Skin epidermis (tissue), 12 donors: ENCODE measurements around the gene VWA5B1.
"Not testable (repeated sequence)": the region's sequence is repeated elsewhere in the genome, so short reads cannot be mapped to it uniquely, and the experiment has no call there.

Source experiments
- H3K27ac ChIP-seq, 21 experiments: fragments of 200-600 bp; sonication (generic) in 11 of 21; one replicate each; pipeline ENCODE4 v1.5.0; 2020; ENCODE audit warnings: mild to moderate bottlenecking in 3 of 21, inconsistent platforms in 2 of 21, moderate library complexity in 2 of 21
- H3K4me3 ChIP-seq, 7 experiments: fragments of 200-600 bp; sonication (generic) in 2 of 7; one replicate each; pipeline ENCODE4 v1.5.0; 2020; ENCODE audit warnings: inconsistent platforms in 2 of 7, mild to moderate bottlenecking in 2 of 7, moderate library complexity in 1 of 7

VWA5B1 gene

DNA sequence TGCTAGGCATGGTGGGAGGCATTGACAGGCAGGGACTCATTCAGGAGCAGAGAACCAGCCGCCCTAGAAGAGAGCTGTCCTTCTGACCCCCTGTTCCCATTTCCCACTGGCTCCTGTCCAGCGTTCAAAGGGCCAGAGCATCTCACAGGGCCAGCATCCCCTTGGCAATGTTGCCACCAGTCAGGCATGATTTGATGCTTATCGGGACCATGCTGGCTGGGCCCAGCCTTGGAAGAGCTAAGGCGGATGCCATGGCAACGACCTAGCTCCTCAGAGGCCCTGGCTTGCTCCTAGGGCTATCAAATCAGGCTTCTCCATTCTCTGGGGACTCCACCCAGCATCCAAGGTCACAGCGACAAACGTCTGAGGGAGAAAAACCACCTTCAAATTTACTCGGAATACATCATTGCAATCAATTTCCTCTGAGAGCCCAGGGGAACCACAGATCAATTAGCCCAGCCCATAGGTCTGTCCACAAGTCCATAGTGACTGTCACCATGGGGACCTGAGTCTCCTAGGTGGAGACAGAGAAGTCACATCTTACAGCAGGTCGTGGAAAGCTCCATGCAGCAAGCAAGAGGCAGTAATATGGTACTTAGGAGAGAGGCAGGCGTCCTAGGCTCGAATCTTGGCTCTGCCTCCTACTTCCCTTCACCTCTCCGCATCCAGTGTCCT is 14.1 kb upstream of the VWA5B1 start:
- no peak overlapping the region for H3K27ac ChIP-seq
- no peak overlapping the region for H3K4me3 ChIP-seq

DNA sequence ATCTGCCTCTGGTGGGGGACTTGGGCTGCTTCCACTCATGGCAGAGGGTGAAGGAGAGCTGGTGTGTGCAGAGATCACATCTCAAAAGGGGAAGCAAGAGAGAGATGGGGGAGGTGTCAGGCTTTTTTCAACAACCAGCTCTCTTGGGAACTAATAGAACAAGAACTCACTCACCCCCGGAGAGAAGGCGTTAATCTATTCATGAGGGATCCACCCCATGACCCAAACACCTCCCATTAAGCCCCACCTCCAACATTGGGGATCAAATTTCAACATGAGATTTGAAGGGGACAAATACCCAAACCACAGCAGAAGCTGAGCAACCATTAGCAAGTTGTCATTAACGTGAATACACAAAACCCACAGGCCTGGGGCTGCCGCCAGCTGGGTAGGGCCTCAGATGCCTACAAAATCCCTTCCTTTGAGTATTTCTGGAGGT is 12.0 kb upstream of the VWA5B1 start:
- no peak overlapping the region for H3K4me3 ChIP-seq
- H3K27ac ChIP-seq: no peak overlapping the region

DNA sequence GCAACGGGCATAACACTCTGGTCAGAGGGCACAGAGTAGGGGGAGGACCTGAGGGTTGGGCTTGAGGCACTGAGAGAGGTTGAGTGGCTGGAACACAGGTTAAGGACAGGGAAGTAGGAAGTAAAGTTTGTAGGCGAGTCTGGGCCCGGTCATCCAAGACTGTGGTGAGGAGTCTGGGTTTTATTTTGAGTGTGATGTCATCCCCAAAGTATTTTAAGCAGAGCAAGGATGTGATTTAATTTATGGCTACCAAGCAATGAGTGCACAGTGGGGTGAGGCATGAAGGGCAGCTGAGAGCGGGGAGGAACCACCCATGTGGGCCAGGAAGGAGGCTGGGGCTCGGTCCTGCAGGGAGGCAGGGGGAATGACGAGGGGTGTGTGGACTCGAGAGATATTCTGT is 11.2 kb upstream of the VWA5B1 start:
- H3K27ac ChIP-seq: no peak overlapping the region

DNA sequence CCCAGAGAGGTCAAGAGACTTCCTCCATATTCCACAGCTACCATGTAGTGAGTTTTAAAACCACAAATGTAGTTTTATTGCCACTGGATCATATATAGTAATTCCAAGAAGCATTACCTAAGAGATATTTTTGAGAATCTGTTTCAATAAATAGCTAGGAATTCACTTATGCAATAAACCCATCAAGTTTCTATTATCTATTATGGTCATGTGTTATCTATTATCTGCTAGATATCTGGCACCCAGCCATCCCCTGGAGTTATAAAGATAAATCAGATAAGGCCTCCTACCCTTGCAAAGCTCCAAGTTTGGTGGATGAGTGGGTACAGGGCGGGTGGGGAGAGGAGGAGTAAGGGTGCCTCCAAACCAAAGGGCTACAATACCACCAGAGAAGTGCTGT is 10.3 kb upstream of the VWA5B1 start:
- Histone ChIP-seq H3K27ac (no peak overlapping the region), H3K4me3 (no peak overlapping the region)

More for the DNA sequence above, 11.2 kb upstream of the VWA5B1 start:
- no peak overlapping the region for H3K4me3 ChIP-seq

DNA sequence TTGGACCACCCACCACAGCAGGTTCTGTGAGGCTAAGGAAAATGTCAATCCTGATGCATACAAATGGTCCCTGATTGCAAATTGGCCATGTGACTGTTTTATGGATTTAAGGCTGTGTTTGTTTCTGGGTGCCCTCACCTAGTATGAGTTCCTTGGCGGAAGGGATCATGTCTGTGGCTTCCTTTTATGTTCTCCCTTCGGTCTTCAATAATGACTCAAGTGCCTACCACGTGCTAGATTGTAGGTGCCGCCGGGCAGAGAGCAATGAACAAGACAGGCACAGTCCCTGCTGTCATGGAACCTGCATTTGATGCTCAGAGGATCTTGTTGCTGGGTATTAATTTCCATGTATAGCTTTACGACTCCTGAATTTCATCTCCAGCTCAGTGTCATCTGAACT is 9.8 kb upstream of the VWA5B1 start:
- no peak overlapping the region for H3K4me3 ChIP-seq
- no peak overlapping the region for H3K27ac ChIP-seq

DNA sequence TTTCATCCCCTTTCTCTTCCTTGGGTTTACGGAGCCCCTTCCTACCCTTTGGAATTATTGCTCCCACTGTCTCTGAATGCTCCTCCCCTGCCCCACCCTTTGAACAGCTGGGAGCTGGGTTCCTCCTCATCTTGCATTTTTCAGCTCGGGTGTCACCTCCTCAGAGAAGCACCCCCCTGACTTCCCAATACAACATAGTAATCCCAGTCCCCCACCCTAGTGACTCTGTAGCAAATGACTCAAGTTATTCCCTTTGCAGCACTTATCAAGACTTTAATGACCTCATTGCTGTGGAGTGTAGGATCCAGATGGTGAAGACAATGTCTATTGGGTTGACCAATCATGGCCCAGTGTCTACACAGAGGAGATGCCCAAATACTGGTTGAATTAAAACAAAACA is 8.9 kb upstream of the VWA5B1 start:
- no peak overlapping the region for H3K4me3 ChIP-seq
- H3K27ac ChIP-seq: no peak overlapping the region

DNA sequence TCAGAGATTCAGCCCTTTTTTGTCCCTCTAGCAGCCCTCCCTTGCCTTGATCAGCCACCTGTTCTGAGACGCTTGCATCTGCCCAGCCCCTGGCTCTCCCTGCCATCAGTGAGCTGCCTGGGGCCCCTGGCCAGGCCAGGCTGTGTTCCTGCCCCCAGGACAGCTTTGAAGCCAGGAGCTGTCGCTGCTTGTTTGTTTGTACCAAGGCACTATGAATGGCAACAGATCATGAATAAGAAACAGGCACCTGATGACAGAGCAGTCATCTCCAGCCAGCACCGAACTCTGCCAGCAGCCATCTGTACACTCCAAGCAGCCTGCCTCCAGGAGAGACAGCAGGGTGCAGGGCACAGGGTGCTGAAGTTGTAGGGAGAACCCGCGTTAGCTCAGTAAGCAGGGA is 8.1 kb upstream of the VWA5B1 start:
- no peak overlapping the region for H3K4me3 ChIP-seq
- no peak overlapping the region for H3K27ac ChIP-seq

DNA sequence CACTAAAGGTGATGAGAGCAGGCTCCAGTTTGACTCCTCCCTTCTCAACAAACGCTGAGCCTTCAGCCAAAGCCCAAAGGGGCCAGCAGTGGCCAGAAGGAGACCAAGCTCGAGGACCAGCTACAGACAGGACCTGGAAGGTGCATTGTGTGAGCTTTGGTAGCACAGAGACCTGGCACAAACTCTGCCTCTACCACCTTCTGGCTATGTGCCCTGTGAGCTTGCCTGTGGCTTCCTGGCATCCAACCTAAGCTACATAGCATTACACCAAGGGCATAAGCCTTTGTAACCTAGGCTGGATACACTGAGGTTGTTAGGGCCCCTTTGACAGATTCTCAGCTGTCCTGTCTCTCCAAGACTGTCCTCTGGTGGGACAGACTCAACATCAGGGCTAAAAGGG is 6.6 kb upstream of the VWA5B1 start:
- H3K4me3 ChIP-seq: no peak overlapping the region
- H3K27ac ChIP-seq: no peak overlapping the region

DNA sequence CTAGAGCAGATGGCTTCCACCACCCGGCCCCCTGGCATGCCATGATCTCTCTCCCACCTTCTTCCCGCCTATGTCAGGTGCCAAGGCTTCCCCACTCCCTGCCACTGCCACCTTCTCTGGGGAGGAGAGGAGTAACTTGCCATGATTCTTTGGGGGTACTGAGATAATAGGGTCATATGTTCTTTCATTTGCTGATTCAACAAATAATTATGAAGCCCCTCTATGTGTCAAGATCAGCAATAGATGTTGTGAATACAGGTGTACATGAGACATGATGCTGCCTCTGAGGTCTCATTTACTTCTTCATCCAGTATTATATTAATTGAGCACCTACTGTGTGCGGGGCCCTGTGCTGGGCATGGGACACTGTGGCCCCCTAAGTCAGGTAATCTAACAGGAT is 6.0 kb upstream of the VWA5B1 start:
- Histone ChIP-seq H3K4me3 (no peak overlapping the region), H3K27ac (no peak overlapping the region)

DNA sequence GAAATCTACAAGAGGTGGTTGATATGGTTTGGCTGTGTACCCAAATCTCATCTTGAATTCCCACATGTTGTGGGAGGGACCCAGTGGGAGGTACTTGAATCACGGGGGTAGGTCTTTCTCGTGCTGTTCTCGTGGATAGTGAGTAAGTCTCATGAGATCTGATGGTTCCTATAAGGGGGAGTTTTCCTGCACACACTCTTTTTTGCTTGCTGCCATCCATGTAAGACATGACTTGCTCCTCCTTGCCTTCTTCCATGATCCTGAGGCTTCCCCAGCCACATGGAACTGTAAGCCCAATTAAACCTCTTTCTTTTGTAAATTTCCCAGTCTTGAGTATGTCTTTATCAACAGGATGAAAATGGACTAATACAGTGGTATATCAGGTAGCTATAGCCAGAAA is 5.2 kb upstream of the VWA5B1 start:
- Histone ChIP-seq H3K27ac (no peak overlapping the region), H3K4me3 (no peak overlapping the region)

DNA sequence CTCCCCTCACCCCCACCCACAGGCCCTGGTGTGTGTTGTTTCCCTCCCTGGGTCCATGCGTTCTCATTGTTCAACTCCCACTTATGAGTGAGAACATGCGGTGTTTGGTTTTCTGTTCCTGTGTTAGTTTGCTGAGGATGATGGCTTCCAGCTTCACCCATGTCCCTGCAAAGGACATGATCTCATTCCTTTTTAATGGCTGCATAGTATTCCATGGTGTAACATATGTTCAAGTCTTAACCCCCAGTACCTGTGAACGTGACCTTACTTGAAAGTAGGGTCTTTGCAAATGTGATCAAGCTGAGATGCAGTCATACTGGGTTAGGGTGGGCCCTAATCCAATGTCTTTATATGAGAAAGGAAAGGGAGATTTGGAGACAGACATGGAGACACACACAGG is 3.0 kb upstream of the VWA5B1 start:
- not testable (repeated sequence) for H3K27ac ChIP-seq, H3K4me3 ChIP-seq

DNA sequence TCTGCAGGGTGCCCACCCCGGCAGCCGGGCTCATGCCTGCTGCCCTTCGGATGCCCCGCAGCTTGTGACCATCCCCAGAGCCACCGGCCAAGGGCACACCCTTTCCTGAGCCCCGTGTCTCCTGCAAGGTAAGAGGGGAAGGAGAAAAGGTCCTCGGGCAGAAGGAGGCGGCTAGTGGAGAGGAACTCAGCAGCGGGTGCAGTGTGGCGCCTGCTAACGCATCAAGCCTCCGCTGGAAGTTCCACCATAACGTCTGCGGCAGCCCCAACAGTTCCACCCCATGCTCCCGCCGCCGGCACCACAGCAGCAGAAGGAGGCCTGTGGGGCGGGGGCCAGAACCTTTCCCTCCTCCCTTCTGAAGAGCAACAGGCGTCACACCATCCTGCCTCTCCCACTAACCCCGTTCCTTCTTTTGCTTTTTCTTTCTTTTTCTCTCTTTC is 990 bp downstream of the VWA5B1 start:
- H3K4me3 ChIP-seq: no peak overlapping the region
- H3K27ac ChIP-seq: no peak overlapping the region

DNA sequence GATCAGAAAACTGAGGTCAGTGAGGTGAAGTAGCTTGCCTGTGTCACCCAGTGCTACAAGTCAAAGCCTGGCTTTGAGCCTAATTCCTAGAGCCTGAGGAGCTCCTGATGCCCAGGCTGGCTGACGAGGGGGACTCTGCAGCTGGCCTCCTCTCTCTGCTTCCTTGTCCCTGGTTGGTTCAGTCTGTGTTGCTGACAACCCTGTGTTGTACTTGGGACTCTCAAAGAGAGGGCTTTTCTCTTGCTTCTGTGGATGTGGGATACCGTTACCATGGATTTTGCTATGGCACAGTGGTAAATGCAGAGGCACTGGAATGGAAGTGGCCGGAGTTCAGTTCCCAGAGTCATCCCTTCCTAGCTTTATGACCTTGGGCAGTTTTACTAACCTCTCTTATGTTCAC is 8.0 kb downstream of the VWA5B1 start:
- H3K27ac ChIP-seq: no peak overlapping the region
- H3K4me3 ChIP-seq: no peak overlapping the region

DNA sequence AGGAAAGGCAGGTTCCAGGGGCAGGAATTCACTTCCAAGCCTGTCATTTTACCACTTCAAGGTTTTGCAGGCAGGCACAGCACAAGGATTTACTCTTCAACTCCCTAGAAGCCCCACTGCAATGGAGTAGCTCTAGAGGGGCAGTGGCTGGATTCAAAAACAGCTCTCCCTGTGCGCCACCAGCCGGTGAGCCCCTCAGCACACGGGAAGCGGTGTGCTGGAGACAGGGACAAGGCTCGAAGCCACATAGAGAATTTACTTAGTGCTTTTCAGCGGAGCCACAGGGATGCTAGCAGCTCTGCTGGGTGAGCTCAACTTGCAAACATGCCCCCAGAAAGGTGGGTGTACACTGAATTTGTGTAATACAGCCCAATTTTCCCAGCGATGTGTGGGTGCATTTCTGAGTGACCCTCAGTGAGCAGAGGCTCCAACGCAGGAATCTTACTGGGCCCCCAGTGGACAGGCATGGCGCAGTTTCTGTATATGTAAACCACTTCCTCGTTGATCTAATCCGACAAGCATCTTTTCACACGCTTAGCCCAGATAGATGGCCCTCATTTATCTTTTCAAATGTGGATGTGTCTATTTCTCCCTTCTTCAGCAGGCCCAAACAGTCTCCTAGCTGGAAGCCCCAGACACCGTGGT is 10.9 kb downstream of the VWA5B1 start:
- H3K4me3 ChIP-seq: no peak overlapping the region
- no peak overlapping the region for H3K27ac ChIP-seq

DNA sequence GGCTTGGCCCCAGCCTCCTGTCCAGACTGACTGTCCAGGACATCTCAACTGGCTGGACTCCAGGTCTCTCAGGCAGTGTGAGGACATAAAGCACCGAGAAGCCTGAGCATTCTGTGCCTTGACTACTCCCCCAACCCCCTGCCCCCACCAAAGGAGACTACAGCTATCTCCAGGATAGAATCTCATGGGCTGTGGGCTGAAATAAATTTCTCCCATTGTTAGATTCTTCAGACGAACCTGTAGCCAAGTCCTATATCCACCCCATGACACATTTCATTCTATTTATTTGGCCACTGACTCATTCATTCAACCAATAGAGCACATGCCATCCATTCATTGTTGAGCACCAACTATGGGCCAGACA is 11.4 kb downstream of the VWA5B1 start:
- Histone ChIP-seq H3K4me3 (no peak overlapping the region), H3K27ac (no peak overlapping the region)

DNA sequence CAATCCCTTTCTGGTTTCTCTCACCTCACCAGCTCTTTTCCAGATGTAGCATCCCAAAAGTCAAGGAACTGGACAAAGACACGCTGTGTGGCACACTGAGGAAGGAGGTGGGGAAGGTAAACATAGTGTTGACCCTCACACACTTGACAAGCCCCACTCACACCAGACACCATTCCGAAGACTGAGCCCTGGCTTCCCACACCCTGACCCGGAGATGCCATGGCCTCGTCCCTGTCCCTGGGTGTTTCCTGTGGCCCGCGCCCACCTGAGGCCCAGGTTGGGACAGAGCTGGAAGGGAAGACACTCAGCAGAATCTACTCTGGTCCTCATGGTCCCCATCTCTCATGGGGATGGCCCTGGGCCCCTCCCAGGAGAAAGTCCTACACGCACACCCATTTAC is 16.4 kb downstream of the VWA5B1 start:
- H3K4me3 ChIP-seq: no peak overlapping the region

DNA sequence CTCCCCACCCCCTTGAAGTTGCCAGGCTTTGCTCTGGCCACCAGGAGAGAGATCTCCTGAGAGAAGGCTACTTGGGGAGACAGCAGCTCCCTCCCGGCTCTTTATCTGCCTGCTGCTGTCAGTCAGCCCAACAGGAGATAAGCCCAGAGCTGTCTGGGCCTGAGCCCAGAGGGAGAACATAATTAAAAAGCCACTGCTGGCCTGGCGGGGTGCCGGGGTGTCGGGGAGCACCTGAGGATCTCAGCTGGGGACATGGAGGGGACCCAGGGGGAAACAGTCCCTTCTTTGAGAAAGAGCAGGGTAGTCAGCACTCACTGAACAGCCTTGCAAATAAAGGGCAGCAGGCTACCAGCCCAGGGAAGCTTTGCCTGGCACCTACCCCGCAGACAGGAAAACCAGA is 17.9 kb downstream of the VWA5B1 start:
- no peak overlapping the region for H3K27ac ChIP-seq

More for the DNA sequence above, 16.4 kb downstream of the VWA5B1 start:
- no peak overlapping the region for H3K27ac ChIP-seq

DNA sequence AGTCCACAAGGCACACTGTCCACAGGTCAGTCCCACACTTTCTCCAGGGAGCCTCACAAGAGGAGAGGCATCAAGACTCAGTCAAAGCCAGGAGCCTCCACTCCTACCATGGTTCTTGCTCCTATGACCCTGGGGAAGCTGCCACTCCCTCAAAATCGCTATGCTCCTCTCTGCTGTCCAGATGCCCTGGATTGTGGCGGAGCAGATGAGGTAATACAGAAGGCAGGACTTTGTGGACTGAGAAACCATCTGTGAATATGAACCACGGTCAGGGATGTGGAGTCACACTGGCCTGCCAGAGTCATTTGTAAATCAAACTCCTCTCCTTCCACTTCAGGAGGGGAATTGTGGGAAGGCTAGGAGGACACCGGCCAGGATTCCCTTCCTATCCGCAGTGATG is 20.6 kb downstream of the VWA5B1 start:
- no peak overlapping the region for H3K4me3 ChIP-seq
- no peak overlapping the region for H3K27ac ChIP-seq

More for the DNA sequence above, 17.9 kb downstream of the VWA5B1 start:
- no peak overlapping the region for H3K4me3 ChIP-seq

DNA sequence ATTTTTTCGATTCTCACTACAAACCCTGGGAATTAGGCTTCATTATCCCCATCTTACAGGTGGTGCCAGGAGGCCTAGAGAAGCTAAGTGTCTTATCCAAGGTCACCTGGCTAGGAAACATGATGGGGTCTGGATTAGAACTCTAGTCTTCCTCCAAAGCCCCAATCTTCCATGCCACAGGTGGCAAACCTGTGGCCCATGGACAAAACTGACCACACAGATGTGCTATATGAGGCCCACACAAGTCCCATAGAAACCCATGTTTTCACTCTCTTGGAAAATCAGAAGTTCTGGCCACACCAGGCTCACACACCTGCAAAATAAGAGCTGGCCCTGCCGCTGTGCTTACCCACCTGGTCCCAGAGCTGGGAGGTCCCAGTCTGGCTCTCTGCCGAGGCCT is 21.6 kb downstream of the VWA5B1 start:
- Histone ChIP-seq H3K27ac (no peak overlapping the region), H3K4me3 (no peak overlapping the region)

DNA sequence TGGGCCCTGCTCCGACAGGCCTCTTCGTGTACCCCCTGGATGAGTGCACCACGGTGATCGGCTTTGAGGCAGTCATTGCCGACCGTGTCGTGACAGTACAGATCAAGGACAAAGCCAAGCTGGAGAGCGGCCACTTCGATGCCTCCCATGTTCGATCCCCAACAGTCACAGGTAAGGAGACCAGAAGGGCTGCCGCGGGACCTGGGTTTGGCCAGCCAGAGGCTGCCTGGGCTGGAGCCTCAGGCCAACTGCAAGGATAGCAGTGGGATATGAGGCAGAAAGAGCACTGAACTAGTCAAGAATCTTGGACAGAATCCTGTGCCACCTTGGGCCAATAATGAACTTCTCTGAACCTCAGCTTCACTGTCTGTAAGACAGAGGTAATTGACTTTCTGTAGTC is 22.1 kb downstream of the VWA5B1 start:
- no peak overlapping the region for H3K4me3 ChIP-seq
- no peak overlapping the region for H3K27ac ChIP-seq

DNA sequence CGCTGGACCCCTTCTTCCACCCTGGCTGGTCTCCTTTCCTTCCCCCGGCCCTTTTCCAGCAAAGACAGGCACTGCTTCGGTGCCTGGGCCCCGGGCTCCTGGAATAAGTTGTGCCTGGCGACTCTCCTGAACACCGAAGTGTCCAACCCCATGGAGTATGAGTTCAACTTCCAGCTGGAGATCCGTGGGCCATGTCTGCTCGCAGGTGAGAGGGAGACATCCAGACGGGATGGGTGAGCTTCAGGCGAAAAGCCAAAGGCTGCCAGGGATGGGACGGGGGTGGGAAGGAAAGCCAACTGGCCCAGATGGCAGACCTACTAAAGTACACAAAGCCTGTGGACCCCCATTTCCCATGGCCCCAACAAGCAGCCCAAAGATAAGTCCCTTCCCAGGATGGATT is 26.8 kb downstream of the VWA5B1 start:
- H3K4me3 ChIP-seq: no peak overlapping the region

DNA sequence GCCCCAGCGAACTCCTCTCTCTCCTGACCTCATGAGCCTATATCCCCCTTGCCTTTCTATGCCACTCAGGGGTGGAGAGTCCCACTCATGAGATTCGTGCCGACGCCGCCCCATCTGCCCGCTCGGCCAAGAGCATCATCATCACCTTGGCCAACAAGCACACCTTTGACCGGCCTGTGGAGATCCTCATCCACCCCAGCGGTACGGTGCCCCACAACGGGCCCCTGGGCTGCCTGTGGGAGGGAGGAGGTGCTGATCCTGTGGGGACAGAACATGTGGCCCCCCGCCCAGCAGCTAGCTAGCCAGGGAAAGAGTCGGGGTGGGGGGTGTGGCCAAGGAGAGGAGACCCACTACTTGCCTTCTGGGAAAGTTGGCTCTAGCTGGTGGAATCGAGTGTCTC is 27.8 kb downstream of the VWA5B1 start:
- H3K27ac ChIP-seq: no peak overlapping the region
- H3K4me3 ChIP-seq: no peak overlapping the region

More for the DNA sequence above, 26.8 kb downstream of the VWA5B1 start:
- H3K27ac ChIP-seq: no peak overlapping the region
